K562 (cell line): ENCODE measurements around the gene CRLF1. TPM values are rescaled to one million over a fixed set of nuclear protein-coding genes. Genes with fewer than 3 reads are reported as not detected.
A peak's percentile ranks its signal among the peaks of the same experiment; 100 is the strongest.

Source experiments
- ELF2 ChIP-seq: fragments of 250-450 bp; sonication (Bioruptor Pico); IDR thresholded peaks from 2 replicates; pipeline ENCODE4 v1.5.0; 2021; ENCODE audit warnings: mild to moderate bottlenecking
- FOXP1 ChIP-seq: sonication (generic); formaldehyde crosslinking; IDR thresholded peaks from 2 replicates; pipeline ENCODE4 v1.8.0; 2022; ENCODE audit warnings: mild to moderate bottlenecking, missing genetic modification reagents
- IRF2 ChIP-seq: sonication (generic); formaldehyde crosslinking; IDR thresholded peaks from 2 replicates; pipeline ENCODE4 v1.8.1; 2022; ENCODE audit warnings: mild to moderate bottlenecking, missing genetic modification reagents
- KDM1A ChIP-seq, 2 experiments: fragments of 450-650 bp; IDR thresholded peaks; 2 replicates each; pipeline ENCODE4 v1.6.1; 2016; ENCODE audit warnings: mild to moderate bottlenecking in 2 of 2
- RBFOX2 ChIP-seq: fragments of 200-400 bp; formaldehyde crosslinking; IDR thresholded peaks from 2 replicates; pipeline ENCODE4 v1.6.1; 2017; ENCODE audit warnings: low read depth, mild to moderate bottlenecking, low read length, moderate library complexity
- RBM25 ChIP-seq: fragments of 200-400 bp; formaldehyde crosslinking; IDR thresholded peaks from 2 replicates; pipeline ENCODE4 v1.6.1; 2018; ENCODE audit warnings: low read length, low read depth, moderate library complexity; ENCODE audit not compliant: severe bottlenecking
- RCOR1 ChIP-seq, 2 experiments: IDR thresholded peaks; 2 replicates each; pipeline ENCODE4 v1.6.1; 2012; ENCODE audit warnings: low read depth in 2 of 2, low read length in 2 of 2, borderline replicate concordance in 1 of 2, improper control_type of control experiment in 1 of 2
- SMARCB1 ChIP-seq: IDR thresholded peaks from 2 replicates; pipeline ENCODE4 v1.6.1; 2011; ENCODE audit warnings: improper control_type of control experiment, low read depth; ENCODE audit not compliant: insufficient read length
- SPI1 ChIP-seq: IDR thresholded peaks from 2 replicates; pipeline ENCODE4 v1.6.1; 2011; ENCODE audit warnings: low read depth, low read length, control low read depth, borderline replicate concordance
- STAT6 ChIP-seq: sonication (generic); formaldehyde crosslinking; IDR thresholded peaks from 2 replicates; pipeline ENCODE4 v1.8.1; 2023; ENCODE audit warnings: mild to moderate bottlenecking, missing genetic modification reagents
- TCF7 ChIP-seq: sonication (generic); IDR thresholded peaks from 2 replicates; pipeline ENCODE4 v1.6.1; 2016; ENCODE audit warnings: antibody characterized with exemption, borderline replicate concordance
- TEAD1 ChIP-seq, 2 experiments: fragments of 450-650 bp in 1 of 2; sonication (generic) in 1 of 2; formaldehyde crosslinking; IDR thresholded peaks; 2 replicates each; pipeline versions ENCODE4 v1.4.0 to v1.8.0; 2020 to 2022; ENCODE audit warnings: mild to moderate bottlenecking in 2 of 2, missing genetic modification reagents in 1 of 2
- THRA ChIP-seq: fragments of 450-650 bp; IDR thresholded peaks from 2 replicates; pipeline ENCODE4 v1.6.1; 2017; ENCODE audit warnings: mild to moderate bottlenecking, moderate library complexity
- UBTF ChIP-seq, 2 experiments: IDR thresholded peaks; 2 replicates each; pipeline ENCODE4 v1.6.1; 2012; ENCODE audit warnings: improper control_type of control experiment in 2 of 2, low read depth in 2 of 2, low read length in 2 of 2, borderline replicate concordance in 1 of 2
- ZBTB12 ChIP-seq: fragments of 250-450 bp; sonication (Bioruptor Pico); IDR thresholded peaks from 2 replicates; pipeline ENCODE4 v1.4.0; 2020
- ZBTB26 ChIP-seq: fragments of 450-650 bp; formaldehyde crosslinking; IDR thresholded peaks from 2 replicates; pipeline ENCODE4 v1.4.0; 2022; ENCODE audit warnings: missing genetic modification characterization
- ZNF217 ChIP-seq: sonication (generic); formaldehyde crosslinking; IDR thresholded peaks from 2 replicates; pipeline ENCODE4 v1.8.0; 2022; ENCODE audit warnings: mild to moderate bottlenecking, missing genetic modification reagents
- ZNF57 ChIP-seq: fragments of 450-650 bp; formaldehyde crosslinking; IDR thresholded peaks from 2 replicates; pipeline ENCODE4 v1.4.0; 2020; ENCODE audit warnings: mild to moderate bottlenecking, moderate library complexity
- polyA plus RNA-seq, 8 experiments: library from polyadenylated mRNA; depleted of rRNA in 4 of 8; stranded (reverse) in 5 of 8; unstranded in 3 of 8; fragments of >200 nt; fragmentation: Nextera tagmentation in 2 of 8; fragmentation: Illumina TruSeq in 1 of 8; extraction: Ambion mirVana in 2 of 8; extraction: Trizol in 1 of 8; gene quantifications; 2 replicates each; pipeline versions ENCODE4 v1.2.1 to v1.2.3, GENCODE V29; 2011 to 2014; ENCODE audit warnings: inconsistent platforms in 1 of 8, missing spikeins in 1 of 8
- total RNA-seq, 7 experiments: library from RNA; depleted of rRNA in 6 of 7; stranded (reverse); fragments of >200 nt in 6 of 7; fragmentation: Illumina TruSeq in 2 of 7; extraction: Trizol in 2 of 7; gene quantifications; 2 replicates each; pipeline versions ENCODE4 v1.2.1 to v1.2.3, GENCODE V29; 2011 to 2021; ENCODE audit warnings: low replicate concordance in 1 of 7

The CRLF1 gene
- total and polyA plus RNA-seq, 9 of the 15 experiments (the other 6 are each of a cell fraction or from before 2014, with no cell fraction given): 0.85 to 3.6 (median 1.7) TPM

GRCh38 chr19:18588611-18589379, 17.8 kb downstream of the CRLF1 start, which contains the start of gene REX1BD (continued):
- TF ChIP-seq STAT6 (CRISPR knock-in tag): peak; percentile 78; the same call in 1 of the 2 replicates
- TF ChIP-seq ZNF217 (CRISPR knock-in tag): no peak
- TF ChIP-seq ZBTB26 (CRISPR knock-in tag): no peak
- peak in 1 of 2 experiments; percentile 26; a peak in 1 of 4 replicates for TF ChIP-seq KDM1A (IDR thresholded peaks at IDR 0.05)
- TF ChIP-seq TCF7: no peak
- peak; percentile 70; the same call in 1 of the 2 replicates for TF ChIP-seq FOXP1 (CRISPR knock-in tag)
- peak in 1 of 2 experiments; percentile 46; a peak in 2 of 4 replicates for TF ChIP-seq RCOR1 (IDR thresholded peaks at IDR 0.05; ENCODE audit: borderline replicate concordance in 1 of 2, low read depth in 2 of 2, low read length in 2 of 2)
- peak; percentile 28 to 72; a peak in 2 of 4 replicates for TF ChIP-seq TEAD1 (CRISPR knock-in tag; IDR thresholded peaks at IDR 0.05)
- 0 out of 2 replicates have a peak, but pooled peaks have one; percentile 8 for TF ChIP-seq SPI1
- no peak for TF ChIP-seq SMARCB1
- no peak for TF ChIP-seq IRF2 (CRISPR knock-in tag)
- TF ChIP-seq UBTF (IDR thresholded peaks at IDR 0.05; ENCODE audit: borderline replicate concordance in 1 of 2, low read depth in 2 of 2, low read length in 2 of 2): peak; percentile 68 to 95; a peak in 3 of 4 replicates
- no peak for TF ChIP-seq ZBTB12 (CRISPR knock-in tag)
- TF ChIP-seq ZNF57 (CRISPR knock-in tag): no peak
- TF ChIP-seq RBM25: peak; percentile 100
- TF ChIP-seq THRA: no peak
- peak; percentile 87 for TF ChIP-seq RBFOX2
- TF ChIP-seq ELF2: peak; percentile 79
